IPS DF 19.7 (cell line): ENCODE measurements around the gene PUS3.
"Not testable (repeated sequence)": the region's sequence is repeated elsewhere in the genome, so short reads cannot be mapped to it uniquely, and the experiment has no call there.

Source experiments
- DNase-seq: peaks from one replicate; pipeline ENCODE4 v3.0.0-alpha.2; 2013; ENCODE audit warnings: low read depth, low spot score

Gene PUS3

DNA sequence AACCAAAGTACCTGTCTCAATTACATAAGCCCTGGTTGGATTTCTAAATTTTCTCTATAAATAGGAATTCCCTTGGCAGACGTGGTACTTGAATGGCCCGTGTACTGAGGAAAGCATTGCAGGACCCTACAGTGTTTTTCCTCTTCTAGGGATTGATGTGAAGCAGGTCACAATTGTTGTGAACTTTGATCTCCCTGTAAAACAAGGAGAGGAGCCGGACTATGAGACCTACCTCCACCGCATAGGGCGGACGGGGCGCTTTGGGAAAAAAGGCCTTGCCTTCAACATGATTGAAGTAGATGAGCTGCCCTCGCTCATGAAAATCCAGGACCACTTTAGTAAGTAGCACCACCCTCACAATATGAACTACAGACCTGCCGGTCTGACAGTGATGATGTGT is 18.0 kb upstream of the PUS3 start:
- no peak for DNase-seq

DNA sequence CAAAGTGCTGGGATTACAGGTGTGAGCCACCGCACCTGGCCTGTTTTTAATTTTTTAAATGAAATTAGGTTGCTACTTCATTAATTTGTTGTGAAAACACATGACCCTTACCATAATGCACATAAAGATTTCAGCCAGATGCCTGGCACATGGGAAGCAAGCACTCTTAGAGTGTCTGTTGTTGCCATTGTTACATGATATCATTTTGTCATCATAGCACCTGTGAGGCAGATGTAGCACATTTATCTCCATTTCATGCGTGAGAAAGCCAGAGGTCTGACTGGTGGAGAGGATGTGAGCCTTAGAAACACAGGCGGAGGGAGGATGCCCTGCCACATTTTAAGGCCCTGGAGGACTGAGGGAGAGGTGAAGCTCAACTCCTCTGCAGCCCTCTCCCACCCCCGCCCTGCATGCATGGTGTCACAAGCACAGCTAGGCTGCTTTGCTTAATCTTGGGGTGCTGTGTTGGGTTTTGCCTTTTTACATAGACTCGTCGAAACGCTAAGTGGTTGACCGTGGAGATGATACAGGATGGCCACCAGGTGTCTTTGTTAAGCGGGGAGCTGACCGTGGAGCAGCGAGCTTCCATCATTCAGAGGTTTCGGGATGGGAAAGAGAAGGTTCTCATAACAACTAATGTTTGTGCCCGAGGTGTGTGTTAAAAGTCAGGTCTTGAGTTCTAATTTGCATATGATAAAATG is 15.3 kb upstream of the PUS3 start:
- no peak for DNase-seq

DNA sequence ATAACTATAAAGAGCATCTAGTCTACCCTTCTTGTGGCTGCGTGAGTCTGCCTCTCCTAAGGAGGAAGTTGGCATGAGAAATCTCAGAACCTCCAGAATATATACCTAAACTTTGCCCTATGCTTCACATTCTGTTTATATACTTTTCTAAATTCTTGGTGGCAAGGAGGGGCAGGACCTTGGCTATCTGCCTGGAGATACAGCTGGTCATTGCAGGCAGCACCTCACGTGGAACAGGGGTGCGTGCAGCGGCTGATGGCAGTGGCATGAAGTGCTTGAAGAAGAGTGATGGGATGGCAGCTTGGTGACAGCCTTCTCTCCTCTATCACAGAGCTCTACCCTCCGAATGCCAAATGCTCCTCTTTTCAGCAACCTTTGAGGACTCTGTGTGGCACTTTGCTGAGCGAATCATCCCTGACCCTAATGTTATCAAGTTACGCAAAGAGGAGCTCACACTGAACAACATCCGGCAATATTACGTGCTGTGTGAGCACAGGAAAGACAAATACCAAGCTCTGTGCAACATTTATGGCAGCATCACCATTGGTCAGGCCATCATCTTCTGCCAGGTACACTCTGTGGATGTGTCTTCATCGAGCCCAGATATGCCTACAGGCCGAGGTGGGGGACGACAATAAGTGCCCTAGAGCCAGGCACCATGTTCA is 13.8 kb upstream of the PUS3 start:
- DNase-seq = no peak

DNA sequence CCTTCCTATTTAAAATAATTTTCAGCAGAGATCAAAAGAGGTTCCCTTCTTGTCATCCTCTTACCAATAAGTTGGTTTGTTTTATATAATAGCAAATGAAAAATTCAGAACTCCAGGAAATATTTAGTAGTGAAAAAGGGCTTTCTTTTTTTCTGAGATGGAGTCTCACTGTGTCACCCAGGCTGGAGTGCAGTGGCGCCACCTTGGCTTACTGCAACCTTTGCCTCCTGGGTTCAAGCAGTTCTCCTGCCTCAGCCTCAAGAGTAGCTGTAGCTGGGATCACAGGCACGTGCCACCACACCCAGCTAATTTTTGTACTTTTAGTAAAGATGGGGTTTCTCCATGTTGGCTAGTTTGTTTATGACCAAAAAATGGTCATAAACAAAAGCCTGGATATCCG is 11.6 kb upstream of the PUS3 start:
- not testable (repeated sequence) for DNase-seq

DNA sequence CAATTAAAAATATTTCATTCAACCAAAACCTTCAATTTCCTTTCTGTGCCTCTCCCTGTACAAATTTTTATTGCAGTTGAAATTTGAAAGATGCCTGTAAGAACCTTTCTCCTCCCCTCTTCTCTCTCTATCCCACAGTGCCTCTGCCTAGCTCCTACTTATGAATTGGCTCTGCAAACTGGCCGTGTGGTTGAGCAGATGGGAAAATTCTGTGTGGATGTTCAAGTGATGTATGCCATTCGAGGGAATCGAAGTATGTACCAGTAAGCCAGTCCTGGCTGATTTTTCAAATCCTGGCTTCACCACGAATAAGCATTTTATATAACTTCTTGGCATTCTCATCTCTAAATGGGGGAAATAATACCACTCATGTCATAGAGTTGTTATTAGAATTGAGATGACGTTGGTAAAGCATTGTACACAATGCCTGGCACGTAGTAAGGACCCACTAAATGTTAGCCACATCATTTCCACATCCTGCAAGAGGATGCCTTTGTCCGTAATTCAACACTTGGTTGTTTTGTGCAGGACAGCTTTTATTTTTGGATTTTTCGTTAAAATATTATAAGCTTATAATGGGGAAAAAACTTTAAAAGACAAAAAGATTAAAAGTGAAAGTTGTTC is 7.3 kb upstream of the PUS3 start:
- DNase-seq = no peak

DNA sequence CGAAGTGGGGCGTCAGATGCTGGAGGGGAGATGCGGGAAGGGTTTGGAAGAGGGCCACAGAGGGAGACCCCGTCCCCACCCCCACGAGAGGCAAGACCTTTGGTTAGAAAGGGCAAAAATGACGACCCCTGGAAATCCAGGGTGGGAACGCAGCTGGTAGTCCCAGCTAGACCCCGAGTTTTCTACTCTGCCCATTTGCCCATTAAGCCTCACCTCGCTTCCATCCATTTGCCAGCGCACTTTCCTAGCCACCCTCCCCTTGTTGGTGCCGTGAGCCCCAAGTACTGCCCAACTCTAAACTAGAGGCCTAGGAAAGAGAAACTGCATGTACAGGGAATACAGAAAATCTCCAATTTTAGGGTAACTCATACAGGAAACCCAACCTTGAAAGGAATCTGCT is 1.7 kb upstream of the PUS3 start:
- DNase-seq = no peak

DNA sequence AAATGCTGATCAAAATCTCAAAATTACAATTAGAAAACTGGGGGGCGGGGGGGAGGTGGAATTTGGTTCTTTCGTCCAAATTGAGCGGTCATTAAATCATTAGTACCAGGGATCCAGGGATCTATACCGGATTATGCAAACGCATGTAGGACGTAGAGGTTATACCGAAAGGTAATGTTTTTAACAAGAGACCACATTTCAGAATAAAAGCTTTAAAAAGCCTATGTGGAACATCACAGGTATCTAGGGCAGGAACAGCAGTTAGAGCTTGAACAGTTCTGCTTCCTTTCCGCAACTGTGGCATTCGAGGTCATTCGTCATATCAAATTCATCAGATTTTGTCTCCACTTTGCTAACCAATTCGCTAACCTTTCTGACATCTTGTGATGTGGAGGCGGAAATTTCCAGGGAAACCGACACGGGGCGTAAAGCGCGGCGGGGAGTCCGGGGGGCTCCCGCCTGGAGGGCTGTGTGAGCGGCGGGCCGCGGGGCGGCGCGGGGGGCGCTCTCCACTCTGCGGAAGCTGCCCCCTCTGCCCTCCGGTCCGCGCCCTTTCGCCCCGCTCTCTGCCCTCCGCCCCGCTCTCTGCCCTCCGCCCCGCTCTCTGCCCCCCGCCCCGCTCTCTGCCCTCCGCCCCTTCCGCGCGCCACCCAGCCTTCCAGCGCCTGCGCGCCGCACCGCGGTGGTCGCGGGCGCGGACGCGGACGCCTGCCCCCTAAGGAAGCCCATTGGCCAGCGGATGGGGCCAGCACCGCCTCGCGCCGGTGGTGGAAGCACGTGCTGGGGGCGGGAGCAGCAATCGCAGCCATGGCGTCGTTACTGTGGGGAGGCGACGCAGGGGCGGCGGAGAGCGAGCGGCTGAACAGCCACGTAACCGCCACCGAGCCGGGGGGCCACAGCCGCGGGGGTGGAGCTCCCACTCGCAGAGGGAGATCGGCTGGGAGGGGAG is 979 bp upstream of the PUS3 start, which contains the start of gene DDX25:
TSS of gene DDX25 (plus strand) at position 798 of the 949 bp plus-strand sequence. CDS start at position 808, 10 bp downstream.
- DNase-seq = peak; percentile 54

DNA sequence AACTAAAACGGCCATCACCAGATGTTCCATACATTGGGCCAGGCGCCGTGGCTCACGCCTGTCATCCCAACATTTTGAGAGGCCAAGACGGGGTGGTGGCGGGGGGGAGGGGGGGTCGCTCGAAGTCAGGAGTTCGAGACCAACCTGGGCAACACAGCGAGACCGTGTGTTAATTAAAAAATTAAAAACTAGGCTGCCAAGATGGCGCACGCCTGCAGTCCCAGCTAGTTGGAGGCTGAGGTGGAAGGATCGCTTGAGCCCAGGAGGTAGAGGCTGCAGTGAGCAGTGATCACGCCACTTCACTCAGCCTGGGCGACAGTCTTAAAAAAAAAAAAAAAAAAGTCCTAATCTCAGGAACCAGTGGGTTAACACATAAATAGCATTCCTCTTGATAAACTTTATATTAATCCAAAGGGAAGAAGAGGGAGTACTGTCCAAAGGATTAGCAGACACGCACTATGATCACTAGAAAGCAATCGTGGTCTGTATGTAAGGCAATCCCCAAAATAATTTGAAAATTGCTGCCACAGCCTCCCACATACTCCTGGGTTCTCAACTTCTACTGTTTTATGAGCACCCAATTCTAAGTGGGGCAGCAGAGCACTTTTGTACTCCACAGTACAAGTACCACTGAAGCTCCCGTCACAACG is 604 bp downstream of the PUS3 start:
- no peak for DNase-seq

DNA sequence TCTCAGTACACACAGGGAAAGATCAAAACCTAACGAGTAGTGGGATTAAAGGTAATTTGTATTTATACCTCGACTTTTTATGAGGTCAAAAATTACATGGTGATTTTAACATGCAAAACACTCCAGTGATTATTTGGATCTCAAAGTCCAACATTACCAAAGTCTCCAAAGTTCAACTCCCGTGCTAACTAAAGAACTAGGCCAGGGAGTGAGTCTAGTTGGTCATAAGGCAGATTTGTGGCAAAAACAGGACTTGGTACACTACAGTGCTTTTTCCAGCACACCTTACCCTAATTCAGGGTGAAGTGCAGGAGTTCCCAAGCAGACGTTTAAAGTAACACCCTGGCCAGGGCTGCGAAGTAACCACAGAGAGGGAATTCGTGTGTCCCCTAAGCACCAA is 1.1 kb downstream of the PUS3 start:
- no peak for DNase-seq

DNA sequence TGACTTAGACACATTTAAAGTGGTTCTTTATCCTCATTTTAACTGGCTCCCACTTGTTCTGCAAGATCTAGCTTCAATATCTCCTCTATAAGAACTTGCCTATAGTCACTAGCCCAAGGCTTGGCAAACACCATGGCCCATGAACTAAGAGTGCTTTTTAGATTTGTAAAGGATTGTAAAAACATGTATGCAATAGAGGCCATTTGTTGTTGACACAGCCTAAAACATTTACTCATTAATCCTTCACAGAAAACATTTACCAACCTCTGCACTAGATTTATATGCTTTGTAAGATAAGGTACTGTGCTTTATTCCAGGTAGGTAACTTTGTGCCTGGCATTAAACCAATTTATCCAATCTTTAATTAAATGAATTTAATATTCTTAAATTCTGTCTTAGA is 10.0 kb downstream of the PUS3 start:
- no peak for DNase-seq

DNA sequence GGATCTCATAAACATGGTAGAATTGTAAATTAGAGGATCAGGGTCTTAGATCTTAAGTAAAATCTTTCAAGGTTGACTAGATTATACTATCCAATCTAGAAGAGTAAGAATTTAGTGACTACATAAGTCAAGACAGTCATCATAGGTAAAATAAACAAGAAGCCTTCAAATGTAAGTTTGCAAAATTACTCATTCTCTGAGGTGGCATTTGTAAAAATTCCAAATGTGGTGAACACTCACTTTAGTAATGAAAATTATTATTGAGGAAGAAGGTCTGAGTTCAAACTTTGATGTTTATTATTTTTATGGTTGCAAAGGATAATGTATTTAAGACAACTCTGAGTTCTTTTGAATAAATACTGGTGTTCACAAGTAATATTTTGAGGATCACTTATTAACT is 10.9 kb downstream of the PUS3 start:
- no peak for DNase-seq

DNA sequence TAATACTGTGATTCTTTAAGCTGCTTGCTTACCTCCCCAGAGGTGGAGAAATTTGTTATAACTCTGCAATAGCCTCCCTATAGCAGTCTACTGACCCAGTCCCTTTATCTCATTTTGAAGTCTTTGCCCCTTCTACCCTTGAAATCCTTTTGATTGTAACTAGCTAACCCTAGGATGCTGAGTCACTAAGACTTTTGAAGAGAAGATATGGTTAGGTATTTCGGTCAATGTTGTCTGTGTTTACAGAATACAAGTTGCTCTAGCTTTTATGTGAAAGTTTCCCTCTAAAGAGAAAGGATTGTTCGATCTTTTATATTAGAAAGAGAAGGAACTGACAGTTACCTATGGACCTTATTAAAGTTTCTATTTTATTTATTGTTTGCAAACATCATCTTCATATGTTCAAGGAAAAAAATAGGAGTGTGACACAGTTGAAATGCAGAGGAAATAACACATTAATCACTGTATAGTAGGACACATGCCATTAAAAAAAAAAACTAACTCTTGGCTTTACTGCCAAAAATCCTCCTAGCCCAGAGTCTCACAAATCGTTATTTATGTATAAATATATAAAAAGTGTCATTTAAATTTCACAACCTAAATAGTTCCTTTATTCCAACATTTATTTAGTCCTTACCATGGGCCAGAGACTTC is 12.4 kb downstream of the PUS3 start:
- DNase-seq = no peak

DNA sequence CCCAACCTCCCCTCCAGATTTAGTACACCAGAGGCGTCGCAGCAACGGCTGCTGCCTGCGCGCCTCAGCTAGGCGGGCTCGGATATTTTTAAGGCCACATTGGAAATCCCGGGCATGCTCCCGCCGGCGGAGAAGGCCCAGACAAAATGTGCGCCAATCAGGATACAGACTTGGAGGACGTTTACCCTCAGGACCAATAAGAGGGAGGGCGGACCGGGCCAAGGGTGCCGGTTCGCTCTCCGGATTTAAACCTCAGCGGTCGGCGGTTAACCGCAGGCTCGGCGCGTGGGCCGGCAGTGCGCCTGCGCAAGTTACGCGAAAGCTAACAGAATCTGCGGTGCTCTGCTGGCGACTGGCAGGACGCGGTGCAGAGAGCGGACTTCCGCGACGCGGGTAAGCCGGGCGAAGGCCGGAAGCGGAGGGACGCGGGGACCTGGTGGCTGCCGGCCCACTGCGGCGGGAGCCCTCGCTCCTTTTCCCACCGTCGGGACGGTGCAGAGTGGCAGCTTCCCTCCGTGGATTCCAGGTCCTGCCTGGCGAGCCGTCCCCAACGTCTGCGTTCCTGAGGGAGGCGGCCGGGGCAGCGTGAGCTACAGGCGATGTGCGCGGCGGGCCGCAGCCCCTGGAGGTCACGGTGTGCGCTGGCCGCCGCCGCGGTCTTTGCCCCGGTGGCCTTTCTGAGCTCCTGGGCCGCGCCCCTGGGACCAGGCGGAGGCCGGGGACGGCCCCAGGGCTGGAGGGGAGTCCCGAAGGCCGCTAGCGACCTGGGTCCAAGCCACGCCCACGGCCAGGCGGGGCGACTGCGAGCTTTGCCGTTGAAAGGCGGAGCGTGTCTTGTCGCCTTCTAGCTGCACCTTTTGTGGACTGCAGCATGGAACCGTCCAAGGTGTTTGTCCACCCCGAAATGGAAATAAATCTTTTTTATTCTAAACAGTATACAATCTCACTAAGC is 15.4 kb downstream of the PUS3 start, which contains the start of gene HYLS1:
TSS of gene HYLS1 (plus strand) at position 296 of the 952 bp plus-strand sequence. CDS start 11,701 bp downstream, outside the sequence.
- peak; percentile 90 for DNase-seq

DNA sequence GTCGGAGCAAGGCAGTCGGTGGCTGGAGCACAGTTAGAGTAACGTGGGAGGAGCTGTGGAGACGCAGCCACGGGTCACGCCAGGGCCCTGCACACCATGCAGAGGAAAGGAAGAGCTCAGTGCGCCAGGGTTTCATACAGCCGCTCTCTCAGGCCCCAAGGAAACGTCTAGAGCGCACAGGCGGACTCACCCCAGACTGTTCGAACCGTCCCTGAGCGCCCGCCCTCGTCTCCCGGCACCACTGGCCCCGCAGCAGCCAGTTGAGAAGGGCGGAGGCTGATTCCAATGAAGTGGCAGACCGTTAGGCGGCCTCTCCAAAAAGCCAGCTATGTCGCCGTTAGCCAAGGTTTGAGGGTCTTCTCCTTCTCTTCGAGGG is 16.0 kb downstream of the PUS3 start:
- DNase-seq = no peak

DNA sequence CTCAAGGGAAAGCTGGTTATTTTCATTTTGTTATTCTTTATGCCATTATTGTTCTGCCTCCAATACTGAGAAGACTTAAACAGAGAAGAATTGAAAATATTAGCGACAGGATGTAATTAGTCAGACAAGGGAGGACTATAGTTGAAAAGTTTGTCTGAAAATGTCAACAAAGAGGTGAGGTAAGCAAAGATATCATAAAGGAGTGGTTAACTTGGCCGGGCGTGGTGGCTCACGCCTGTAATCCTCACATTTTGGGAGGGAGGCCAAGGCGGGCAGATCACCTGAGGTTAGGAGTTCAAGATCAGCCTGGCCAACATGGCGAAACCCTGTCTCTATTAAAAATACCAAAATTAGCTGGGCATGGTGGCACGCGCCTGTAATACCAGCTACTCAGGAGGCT is 19.6 kb downstream of the PUS3 start:
- no peak for DNase-seq

DNA sequence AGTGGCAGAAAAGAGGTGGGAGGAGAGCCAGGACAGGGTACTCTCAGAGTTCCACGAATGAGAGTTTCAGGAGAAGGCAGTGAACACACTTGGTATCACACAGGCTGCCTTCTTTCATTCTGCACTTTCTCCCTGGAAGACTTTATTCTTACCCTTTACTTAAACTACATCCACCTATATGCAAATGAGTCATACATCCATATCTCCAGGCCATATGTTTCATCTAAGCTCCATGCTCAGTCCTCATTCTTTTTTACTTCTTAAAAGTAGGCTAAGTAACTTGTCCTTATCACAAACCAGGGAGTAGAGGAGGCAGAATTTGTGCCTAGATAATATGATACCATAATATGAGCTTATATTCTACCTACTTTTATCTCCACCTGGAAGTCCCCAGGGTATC is 21.7 kb downstream of the PUS3 start:
- DNase-seq = no peak

DNA sequence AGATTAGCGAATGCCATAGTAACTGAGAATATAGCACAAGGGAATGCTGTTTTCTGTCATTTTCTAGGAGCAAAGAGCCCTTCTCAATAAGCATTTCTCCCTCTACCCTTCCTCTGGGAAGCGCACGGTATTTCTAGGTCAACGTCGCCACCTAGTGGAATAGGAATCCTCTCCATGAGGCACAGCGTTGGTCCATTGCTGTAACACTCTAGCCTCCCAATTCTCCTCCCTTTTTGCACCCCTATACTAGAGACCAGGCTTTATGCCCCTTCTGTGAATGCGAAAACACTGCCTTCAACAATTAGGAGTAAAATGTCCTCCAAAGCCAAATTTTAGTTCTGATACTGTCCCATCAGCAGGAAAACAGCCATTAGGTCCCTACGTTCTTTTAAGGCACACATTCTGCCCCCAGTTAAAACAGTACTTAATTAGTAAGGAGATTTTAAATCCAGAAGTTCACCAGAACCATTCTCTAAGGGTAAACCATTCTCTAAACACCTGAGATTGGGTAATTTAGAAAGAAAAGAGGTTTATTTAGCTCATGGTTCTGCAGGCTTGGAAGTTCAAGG is 28.4 kb downstream of the PUS3 start:
- no peak for DNase-seq

DNA sequence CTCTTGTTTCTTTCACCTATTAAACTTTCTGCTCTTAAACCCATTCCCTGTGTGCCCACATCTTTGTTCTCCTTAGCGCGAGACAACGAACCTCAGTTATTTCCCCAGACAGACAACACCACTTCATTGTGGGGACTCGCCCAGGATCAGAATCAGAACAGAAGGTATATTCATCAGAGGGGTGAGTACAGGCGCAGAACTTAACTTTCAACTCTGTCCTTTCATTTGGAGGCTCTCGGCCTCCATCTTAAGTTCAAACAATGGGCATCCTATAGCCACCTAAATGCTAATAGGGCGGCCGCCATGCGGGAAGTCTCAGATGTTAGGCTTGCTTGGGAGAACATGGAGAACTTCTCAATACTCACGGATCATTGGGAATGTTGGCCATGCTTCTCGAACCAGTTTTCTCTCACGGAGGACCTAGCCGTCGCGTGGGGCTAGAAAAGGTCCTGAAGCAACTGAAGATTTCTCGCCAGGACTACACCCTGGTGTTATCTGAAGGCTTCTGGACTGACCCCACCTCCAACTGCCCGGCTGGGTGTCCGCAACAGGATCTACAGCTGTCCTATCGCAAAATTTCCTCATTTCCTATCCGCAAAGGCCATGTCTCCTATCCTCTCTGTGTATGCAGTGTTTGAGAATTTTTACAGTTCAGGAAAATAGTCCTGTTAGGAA is 29.0 kb downstream of the PUS3 start:
- DNase-seq = no peak

DNA sequence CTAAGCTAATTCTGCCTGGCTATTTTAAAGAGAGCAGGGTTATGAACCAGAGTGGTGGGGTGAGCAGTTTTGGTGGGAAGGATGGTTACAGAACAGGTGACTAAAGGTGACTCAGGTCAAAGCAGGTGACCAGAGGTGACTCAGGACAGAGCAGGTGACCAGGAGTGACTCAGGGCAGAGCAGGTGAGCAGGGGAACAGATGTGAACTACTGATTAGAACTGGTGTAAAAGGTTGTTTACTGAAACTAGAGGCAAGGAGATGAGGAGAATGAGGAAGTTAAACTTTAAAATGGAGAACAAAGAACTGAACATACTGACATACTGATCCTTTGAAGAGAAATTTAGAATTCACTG is 30.9 kb downstream of the PUS3 start:
- DNase-seq = no peak
